CD4-positive, alpha-beta T cell (primary cell): Measurements from ENCODE around the gene GPRC5C. TPM values are rescaled to one million over a fixed set of nuclear protein-coding genes. Genes with fewer than 3 reads are reported as not detected.
"Not testable (repeated sequence)": the region's sequence is repeated elsewhere in the genome, so short reads cannot be mapped to it uniquely, and the experiment has no call there.

Source experiments
- ATAC-seq: fragments of 200-7000 bp; cut with Tn5 transposase; one replicate; pipeline ENCODE4 v1.10.0; 2022; ENCODE audit warnings: mild to moderate bottlenecking; ENCODE audit not compliant: poor library complexity
- CTCF ChIA-PET: fragments of 350-600 bp; sonication (Branson Sonifier 250); formaldehyde crosslinking; loops from one replicate; lab custom pipeline; 2021; ENCODE audit warnings: antibody characterized with exemption, inconsistent platforms; lab: Charles Lee
- POLR2A ChIA-PET: fragments of 350-600 bp; sonication (Branson Sonifier 250); formaldehyde crosslinking; loops from one replicate; lab custom pipeline; 2021; ENCODE audit warnings: antibody characterized with exemption, inconsistent platforms; lab: Charles Lee
- DNase-seq, 14 experiments: peaks; one replicate each; pipeline ENCODE4 v3.0.0-alpha.2; 2013 to 2020; ENCODE audit warnings: mixed read lengths in 2 of 14
- H3K27ac ChIP-seq, 2 donors: one replicate each; pipeline versions ENCODE4 v1.5.1 to v1.7.0; 2013; ENCODE audit warnings: low read length in 2 of 2, low read depth in 1 of 2, mild to moderate bottlenecking in 1 of 2
- H3K27me3 ChIP-seq, 2 experiments: 1 replicate in 1 of 2; 2 replicates in 1 of 2; pipeline versions ENCODE4 v1.6.1 to v1.7.0; 2013; ENCODE audit warnings: low read length in 2 of 2, control low read depth in 1 of 2, mild to moderate bottlenecking in 1 of 2, moderate library complexity in 1 of 2; ENCODE audit not compliant: insufficient read depth in 2 of 2, control insufficient read depth in 1 of 2
- H3K36me3 ChIP-seq: one replicate; pipeline ENCODE4 v1.6.1; 2013; ENCODE audit warnings: low read length, control low read depth; ENCODE audit not compliant: insufficient read depth
- H3K4me1 ChIP-seq: one replicate; pipeline ENCODE4 v1.6.1; 2013; ENCODE audit warnings: low read length, control low read depth; ENCODE audit not compliant: insufficient read depth
- H3K4me3 ChIP-seq: one replicate; pipeline ENCODE4 v1.5.1; 2013; ENCODE audit warnings: mild to moderate bottlenecking, low read length, moderate library complexity
- H3K9me3 ChIP-seq, 2 experiments: 1 replicate in 1 of 2; 2 replicates in 1 of 2; pipeline versions ENCODE4 v1.6.1 to v1.7.0; 2013; ENCODE audit warnings: low read length in 2 of 2, mild to moderate bottlenecking in 2 of 2, control low read depth in 1 of 2, moderate library complexity in 1 of 2; ENCODE audit not compliant: control insufficient read depth in 1 of 2, insufficient read depth in 1 of 2
- H3K27ac Mint-ChIP-seq: one replicate; pipeline ENCODE4 v1.8.0; 2020; ENCODE audit warnings: mixed read lengths
- H3K27me3 Mint-ChIP-seq: one replicate; pipeline ENCODE4 v1.8.0; 2021; ENCODE audit warnings: mixed read lengths
- H3K36me3 Mint-ChIP-seq: one replicate; pipeline ENCODE4 v1.8.0; 2021; ENCODE audit warnings: low read depth, mixed read lengths
- H3K4me1 Mint-ChIP-seq: one replicate; pipeline ENCODE4 v1.8.0; 2021; ENCODE audit warnings: low read depth, mixed read lengths
- H3K4me3 Mint-ChIP-seq: one replicate; pipeline ENCODE4 v1.8.0; 2020; ENCODE audit warnings: mild to moderate bottlenecking, mixed read lengths
- H3K9me3 Mint-ChIP-seq: one replicate; pipeline ENCODE4 v1.8.0; 2020; ENCODE audit warnings: mixed read lengths
- CTCF ChIP-seq: fragments of 200-600 bp; IDR thresholded peaks from one replicate; pipeline ENCODE4 v1.8.0; 2022; ENCODE audit warnings: antibody characterized with exemption, mild to moderate bottlenecking
- intact Hi-C, 2 experiments: fragments of 100-400 bp; cut with DNase I in 1 of 2; cut with micrococcal nuclease in 1 of 2; formaldehyde crosslinking; loops; one replicate each; pipeline versions ENCODE4 v1.15.1 to v1.9.0; 2023 to 2025; cut with DNase I, micrococcal nuclease
- total RNA-seq, 174 experiments: library from RNA in 2 of 174; stranded (reverse) in 2 of 174; gene quantifications; one replicate each; pipeline ENCODE4 v1.2.3 and lab custom pipeline; 2021 to 2026

Gene GPRC5C
- total RNA-seq, 2 experiments from 2014 or later: not detected

GRCh38 chr17:74404789-74405188 lies 27.1 kb upstream of the GPRC5C start:
- H3K4me1 Mint-ChIP-seq: no peaks in the 10 kb centered on the region
- H3K4me3 ChIP-seq: no peak overlapping the region
- H3K27me3 Mint-ChIP-seq: peaks cover 4% of the 10 kb centered on the region
- H3K36me3 ChIP-seq: no peaks in the 10 kb centered on the region
- POLR2A ChIA-PET: no interaction called here
- intact Hi-C loops: no loop called here
- H3K27ac Mint-ChIP-seq: no peak overlapping the region
- no peak for DNase-seq
- H3K36me3 Mint-ChIP-seq: no peaks in the 10 kb centered on the region
- CTCF ChIA-PET: no interaction called here
- H3K27ac ChIP-seq: no peak overlapping the region
- H3K4me3 Mint-ChIP-seq: no peak overlapping the region
- H3K9me3 ChIP-seq: no peaks in the 10 kb centered on the region
- no peaks in the 10 kb centered on the region for H3K9me3 Mint-ChIP-seq
- H3K4me1 ChIP-seq: no peaks in the 10 kb centered on the region
- TF ChIP-seq CTCF: no peak
- ATAC-seq: no peak
- no peaks in the 10 kb centered on the region for H3K27me3 ChIP-seq

DNA sequence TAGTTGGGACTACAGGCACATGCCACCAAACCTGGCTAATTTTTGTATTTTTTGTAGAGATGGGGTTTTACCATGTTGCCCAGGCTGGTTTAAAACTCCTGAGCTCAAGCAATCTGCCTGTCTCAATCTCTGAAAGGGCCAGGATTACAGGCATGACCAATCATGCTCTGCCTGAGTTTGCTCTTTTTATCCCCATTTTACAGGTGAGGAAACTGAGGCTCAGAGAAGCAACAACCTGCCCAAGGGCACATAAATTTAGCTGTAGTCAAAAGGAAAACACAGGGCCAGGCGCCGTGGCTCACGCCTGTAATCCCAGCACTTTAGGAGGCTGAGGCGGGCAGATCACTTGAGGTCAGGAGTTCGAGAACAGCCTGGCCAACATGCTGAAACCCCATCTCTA lies 26.6 kb upstream of the GPRC5C start:
- H3K4me3 ChIP-seq, H3K27me3 ChIP-seq, POLR2A ChIA-PET, H3K36me3 ChIP-seq, intact Hi-C loops, H3K9me3 ChIP-seq, H3K36me3 Mint-ChIP-seq, H3K27ac ChIP-seq, H3K4me1 Mint-ChIP-seq, DNase-seq, H3K27ac Mint-ChIP-seq, H3K9me3 Mint-ChIP-seq, H3K4me1 ChIP-seq, H3K27me3 Mint-ChIP-seq, ATAC-seq, H3K4me3 Mint-ChIP-seq, CTCF ChIA-PET: not testable (repeated sequence)

DNA sequence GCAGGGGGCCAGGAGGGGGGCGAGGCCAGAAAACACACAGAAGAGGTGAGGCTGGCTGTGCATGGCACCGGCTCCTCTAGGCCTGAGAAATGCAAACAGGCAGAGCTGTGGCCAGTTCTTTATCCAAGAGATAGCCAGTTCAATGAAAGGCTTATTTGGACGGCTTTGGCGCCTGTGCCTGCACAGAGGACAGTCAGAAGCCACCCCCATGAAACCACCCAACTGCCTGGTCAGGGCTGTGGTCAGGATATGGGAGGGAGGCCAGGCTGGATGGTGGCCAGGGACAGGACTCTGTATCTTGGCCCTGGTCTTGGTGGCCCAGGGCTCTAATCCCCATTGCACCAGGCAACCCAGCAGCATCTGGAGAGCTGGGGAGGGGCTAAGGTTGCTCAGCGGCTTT lies 24.5 kb upstream of the GPRC5C start:
- H3K36me3 Mint-ChIP-seq: no peaks in the 10 kb centered on the region
- peaks cover 10% of the 10 kb centered on the region for H3K27me3 Mint-ChIP-seq
- no peak overlapping the region for H3K4me3 ChIP-seq
- H3K27ac ChIP-seq: no peak overlapping the region
- H3K36me3 ChIP-seq: no peaks in the 10 kb centered on the region
- H3K4me1 Mint-ChIP-seq: no peaks in the 10 kb centered on the region
- POLR2A ChIA-PET: no interaction called here
- TF ChIP-seq CTCF: no peak
- no peak overlapping the region for H3K27ac Mint-ChIP-seq
- no peaks in the 10 kb centered on the region for H3K9me3 Mint-ChIP-seq
- H3K4me3 Mint-ChIP-seq: no peak overlapping the region
- DNase-seq (no peak), ATAC-seq (no peak)
- CTCF ChIA-PET: no interaction called here
- intact Hi-C loops: no loop called here
- no peaks in the 10 kb centered on the region for H3K27me3 ChIP-seq
- no peaks in the 10 kb centered on the region for H3K9me3 ChIP-seq
- no peaks in the 10 kb centered on the region for H3K4me1 ChIP-seq

- Histone ChIP-seq H3K9me3 (no peaks in the 10 kb centered on the region), H3K4me1 (no peaks in the 10 kb centered on the region), H3K27me3 (no peaks in the 10 kb centered on the region), H3K4me3 (no peak overlapping the region), H3K27ac (no peak overlapping the region), H3K36me3 (no peaks in the 10 kb centered on the region)
- ATAC-seq (no peak), DNase-seq (no peak)
- Mint-ChIP-seq H3K4me3 (no peak overlapping the region), H3K4me1 (no peaks in the 10 kb centered on the region), H3K36me3 (no peaks in the 10 kb centered on the region), H3K9me3 (no peaks in the 10 kb centered on the region), H3K27me3 (peaks cover 12% of the 10 kb centered on the region), H3K27ac (no peak overlapping the region)
- no peak for TF ChIP-seq CTCF
- intact Hi-C loops: no loop called here
- ChIA-PET POLR2A (no interaction called here), CTCF (no interaction called here)
Measured at GRCh38 chr17:74408262-74408661, 23.6 kb upstream of the GPRC5C start.
